SK-N-SH treated with all-trans-retinoic acid at 6 μM for 48 hours (cell line): Measurements from ENCODE around the gene HDAC4.

Source experiments
- CREB5 ChIP-seq: fragments of 250-450 bp; sonication (Bioruptor Pico); IDR thresholded peaks from 2 replicates; pipeline ENCODE4 v1.5.1; 2020; ENCODE audit warnings: low read depth, mild to moderate bottlenecking, moderate library complexity
- CSRNP3 ChIP-seq: fragments of 250-450 bp; sonication (Bioruptor Pico); IDR thresholded peaks from 2 replicates; pipeline ENCODE4 v1.5.1; 2021; ENCODE audit warnings: mild to moderate bottlenecking, moderate library complexity
- ZFP30 ChIP-seq: fragments of 450-650 bp; formaldehyde crosslinking; IDR thresholded peaks from 2 replicates; pipeline ENCODE4 v1.5.0; 2022; ENCODE audit warnings: mild to moderate bottlenecking, moderate library complexity

GRCh38 chr2:239344857-239345216, 56.0 kb downstream of the HDAC4 start:
- no peak for TF ChIP-seq CREB5
- no peak for TF ChIP-seq CSRNP3
- no peak for TF ChIP-seq ZFP30 (CRISPR knock-in tag)
